GM23338 (cell line): ENCODE results near the gene SLC12A5. TPM values are rescaled to one million over a fixed set of nuclear protein-coding genes. Genes with fewer than 3 reads are reported as not detected.

ENCODE experiments used
- ATAC-seq: fragments of 200-7000 bp; cut with Tn5 transposase; 3 replicates; pipeline ENCODE4 v1.9.1; 2020
- DNase-seq: peaks from one replicate; pipeline ENCODE4 v3.0.0-alpha.2; 2015; ENCODE audit warnings: low spot score
- H2AFZ ChIP-seq: fragments of 200-600 bp; sonication (generic); 2 replicates; pipeline ENCODE4 v1.8.0; 2016; ENCODE audit warnings: antibody characterized with exemption, mild to moderate bottlenecking, moderate library complexity
- H3F3A ChIP-seq: fragments of 200-600 bp; sonication (generic); replicated peaks from 2 replicates; pipeline ENCODE4 v1.8.0; 2017; ENCODE audit warnings: antibody characterized with exemption, mixed run types, low read depth
- H3K27ac ChIP-seq: fragments of 200-600 bp; sonication (generic); 2 replicates; pipeline ENCODE4 v1.6.1; 2016; ENCODE audit warnings: low read depth
- H3K27me3 ChIP-seq: fragments of 200-600 bp; sonication (generic); 2 replicates; pipeline ENCODE4 v1.8.0; 2016; ENCODE audit warnings: mild to moderate bottlenecking, mixed run types, moderate library complexity; ENCODE audit not compliant: insufficient read depth
- H3K36me3 ChIP-seq: fragments of 200-600 bp; sonication (generic); 2 replicates; pipeline ENCODE4 v1.8.0; 2016; ENCODE audit warnings: mild to moderate bottlenecking; ENCODE audit not compliant: insufficient read depth
- H3K4me1 ChIP-seq: fragments of 200-600 bp; sonication (generic); 2 replicates; pipeline ENCODE4 v1.8.0; 2016; ENCODE audit warnings: mild to moderate bottlenecking, moderate library complexity; ENCODE audit not compliant: insufficient read depth
- H3K4me2 ChIP-seq: fragments of 200-600 bp; sonication (generic); 2 replicates; pipeline ENCODE4 v1.7.1; 2017; ENCODE audit warnings: mixed run types
- H3K4me3 ChIP-seq: fragments of 200-600 bp; sonication (generic); 2 replicates; pipeline ENCODE4 v1.6.1; 2016; ENCODE audit warnings: mixed run types
- H3K79me2 ChIP-seq: fragments of 200-600 bp; sonication (generic); replicated peaks from 2 replicates; pipeline ENCODE4 v1.8.0; 2017; ENCODE audit warnings: mild to moderate bottlenecking; ENCODE audit not compliant: insufficient read depth
- H3K9me2 ChIP-seq: fragments of 200-600 bp; sonication (generic); 2 replicates; pipeline ENCODE4 v1.8.0; 2017; ENCODE audit not compliant: insufficient read depth
- H4K20me1 ChIP-seq: fragments of 200-600 bp; sonication (generic); replicated peaks from 2 replicates; pipeline ENCODE4 v1.8.0; 2017; ENCODE audit warnings: mild to moderate bottlenecking; ENCODE audit not compliant: insufficient read depth
- H3K27ac Mint-ChIP-seq: 2 replicates; pipeline ENCODE4 v1.8.0; 2020; ENCODE audit warnings: inconsistent platforms, mild to moderate bottlenecking, moderate library complexity, mixed read lengths
- H3K27me3 Mint-ChIP-seq: 3 replicates; pipeline ENCODE4 v1.8.0; 2022; ENCODE audit warnings: low read depth, mild to moderate bottlenecking, moderate library complexity, mixed read lengths, inconsistent platforms; ENCODE audit not compliant: insufficient read depth, poor library complexity
- H3K36me3 Mint-ChIP-seq: 3 replicates; pipeline ENCODE4 v1.8.0; 2021; ENCODE audit warnings: low read depth, mild to moderate bottlenecking, inconsistent platforms, moderate library complexity, mixed read lengths
- H3K4me1 Mint-ChIP-seq: 3 replicates; pipeline ENCODE4 v1.8.0; 2020; ENCODE audit warnings: mild to moderate bottlenecking, inconsistent platforms, mixed read lengths
- H3K4me3 Mint-ChIP-seq: 3 replicates; pipeline ENCODE4 v1.8.0; 2021; ENCODE audit warnings: moderate library complexity, mild to moderate bottlenecking, inconsistent platforms, mixed read lengths
- H3K9me3 Mint-ChIP-seq: 3 replicates; pipeline ENCODE4 v1.8.0; 2020; ENCODE audit warnings: moderate library complexity, mild to moderate bottlenecking, inconsistent platforms, mixed read lengths
- CREB1 ChIP-seq: fragments of 250-450 bp; sonication (Bioruptor Pico); IDR thresholded peaks from 2 replicates; pipeline ENCODE4 v1.5.0; 2020; ENCODE audit warnings: low read depth, mild to moderate bottlenecking, moderate library complexity
- ETS1 ChIP-seq: IDR thresholded peaks from 2 replicates; pipeline ENCODE4 v1.6.1; 2016; ENCODE audit warnings: antibody characterized with exemption
- EZH2 ChIP-seq: fragments of 200-600 bp; sonication (generic); IDR thresholded peaks from one replicate; pipeline ENCODE4 v1.8.0; 2017; ENCODE audit warnings: antibody characterized with exemption, mild to moderate bottlenecking, low read depth; ENCODE audit not compliant: unreplicated experiment
- EZH2phosphoT487 ChIP-seq: fragments of 200-600 bp; sonication (generic); IDR thresholded peaks from one replicate; pipeline ENCODE4 v1.8.1; 2018; ENCODE audit warnings: antibody characterized with exemption; ENCODE audit not compliant: unreplicated experiment
- JUNB ChIP-seq: IDR thresholded peaks from one replicate; pipeline ENCODE4 v1.6.1; 2016; ENCODE audit warnings: antibody characterized with exemption; ENCODE audit not compliant: unreplicated experiment
- NANOG ChIP-seq: IDR thresholded peaks from 2 replicates; pipeline ENCODE4 v1.6.1; 2016; ENCODE audit warnings: antibody characterized with exemption, borderline replicate concordance
- POLR2AphosphoS5 ChIP-seq: IDR thresholded peaks from 2 replicates; pipeline ENCODE4 v1.6.1; 2016; ENCODE audit warnings: antibody characterized with exemption, low read depth
- REST ChIP-seq: IDR thresholded peaks from one replicate; pipeline ENCODE4 v1.6.1; 2018; ENCODE audit warnings: antibody characterized with exemption; ENCODE audit not compliant: unreplicated experiment
- STAT1 ChIP-seq: IDR thresholded peaks from one replicate; pipeline ENCODE4 v1.6.1; 2016; ENCODE audit warnings: antibody characterized with exemption; ENCODE audit not compliant: unreplicated experiment
- ZNF114 ChIP-seq: fragments of 250-450 bp; sonication (Bioruptor Pico); IDR thresholded peaks from 2 replicates; pipeline ENCODE4 v1.5.0; 2020; ENCODE audit warnings: mild to moderate bottlenecking, moderate library complexity
- ZNF331 ChIP-seq: fragments of 250-450 bp; sonication (Bioruptor Pico); IDR thresholded peaks from 2 replicates; pipeline ENCODE4 v1.5.0; 2020; ENCODE audit warnings: low read depth, mild to moderate bottlenecking, moderate library complexity
- ZNF462 ChIP-seq: fragments of 250-450 bp; sonication (Bioruptor Pico); IDR thresholded peaks from 2 replicates; pipeline ENCODE4 v1.5.0; 2020; ENCODE audit warnings: mild to moderate bottlenecking, moderate library complexity
- polyA plus RNA-seq: library from polyadenylated mRNA; unstranded; fragments of >200 nt; fragmentation: Nextera tagmentation; extraction: Ambion mirVana; gene quantifications from 2 replicates; pipeline ENCODE4 v1.2.1, GENCODE V29; 2016
- total RNA-seq: library from RNA; depleted of rRNA; stranded (reverse); fragments of >200 nt; shearing (Covaris generic); gene quantifications from 2 replicates; pipeline ENCODE4 v1.2.3, GENCODE V29; 2014
- TF ChIP-seq, protein P1 (sequence below), 2 experiments: fragments of 200-600 bp in 1 of 2; sonication (generic) in 1 of 2; conservative IDR thresholded peaks; 2 replicates each; pipeline versions ENCODE4 v1.5.1 to v1.6.1; 2016 to 2017; ENCODE audit warnings: antibody characterized with exemption in 2 of 2, low read depth in 2 of 2, mild to moderate bottlenecking in 2 of 2, moderate library complexity in 1 of 2

The SLC12A5 gene
- total and polyA plus RNA-seq, 2 experiments from 2014 or later, result 3.5 to 8.4 TPM

- H3K27ac Mint-ChIP-seq, result no peak overlapping the region
- no peak overlapping the region for H3K4me3 ChIP-seq
- no peaks in the 10 kb centered on the region for H3K36me3 Mint-ChIP-seq
- H4K20me1 ChIP-seq, result peaks cover 6% of the 10 kb centered on the region; the same call in 1 of the 2 replicates
- no peaks in the 10 kb centered on the region for H3K79me2 ChIP-seq
- H3K9me3 Mint-ChIP-seq, result no peaks in the 10 kb centered on the region; the same call in 2 of the 3 replicates
- no peak for TF ChIP-seq ZNF114
- TF ChIP-seq EZH2phosphoT487, result no peak
- TF ChIP-seq CREB1 (CRISPR knock-in tag), result no peak
- no peak for TF ChIP-seq NANOG
- TF ChIP-seq STAT1, result no peak
- TF ChIP-seq EZH2, result no peak
- TF ChIP-seq, protein P1, sequence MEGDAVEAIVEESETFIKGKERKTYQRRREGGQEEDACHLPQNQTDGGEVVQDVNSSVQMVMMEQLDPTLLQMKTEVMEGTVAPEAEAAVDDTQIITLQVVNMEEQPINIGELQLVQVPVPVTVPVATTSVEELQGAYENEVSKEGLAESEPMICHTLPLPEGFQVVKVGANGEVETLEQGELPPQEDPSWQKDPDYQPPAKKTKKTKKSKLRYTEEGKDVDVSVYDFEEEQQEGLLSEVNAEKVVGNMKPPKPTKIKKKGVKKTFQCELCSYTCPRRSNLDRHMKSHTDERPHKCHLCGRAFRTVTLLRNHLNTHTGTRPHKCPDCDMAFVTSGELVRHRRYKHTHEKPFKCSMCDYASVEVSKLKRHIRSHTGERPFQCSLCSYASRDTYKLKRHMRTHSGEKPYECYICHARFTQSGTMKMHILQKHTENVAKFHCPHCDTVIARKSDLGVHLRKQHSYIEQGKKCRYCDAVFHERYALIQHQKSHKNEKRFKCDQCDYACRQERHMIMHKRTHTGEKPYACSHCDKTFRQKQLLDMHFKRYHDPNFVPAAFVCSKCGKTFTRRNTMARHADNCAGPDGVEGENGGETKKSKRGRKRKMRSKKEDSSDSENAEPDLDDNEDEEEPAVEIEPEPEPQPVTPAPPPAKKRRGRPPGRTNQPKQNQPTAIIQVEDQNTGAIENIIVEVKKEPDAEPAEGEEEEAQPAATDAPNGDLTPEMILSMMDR (conservative IDR thresholded peaks at IDR 0.05; ENCODE audit: low read depth in 2 of 2), result no peak
- no peak for TF ChIP-seq ZNF462 (CRISPR knock-in tag)
- no peak for TF ChIP-seq ZNF331 (CRISPR knock-in tag)
- no peak for TF ChIP-seq POLR2AphosphoS5
- TF ChIP-seq REST, result no peak
- TF ChIP-seq JUNB, result no peak
- no peak for TF ChIP-seq ETS1
- H3K27me3 ChIP-seq, result peaks cover 64% of the 10 kb centered on the region
- H3K4me2 ChIP-seq, result no peak overlapping the region
- H3K36me3 ChIP-seq, result no peaks in the 10 kb centered on the region
- H3K27me3 Mint-ChIP-seq, result peaks cover 53% of the 10 kb centered on the region
- no peaks in the 10 kb centered on the region for H3K9me2 ChIP-seq
- 0 out of 2 replicates have a peak, but pooled peaks cover 3% of the 10 kb centered on the region for H3F3A ChIP-seq
- peaks cover 6% of the 10 kb centered on the region for H3K4me1 Mint-ChIP-seq
- H3K27ac ChIP-seq, result no peak overlapping the region
- no peak for ATAC-seq
- no peak overlapping the region for H3K4me3 Mint-ChIP-seq
- no peak for DNase-seq
- H3K4me1 ChIP-seq, result peaks cover 4% of the 10 kb centered on the region; the same call in 1 of the 2 replicates
- no peak overlapping the region for H2AFZ ChIP-seq
Observed at GRCh38 chr20:46023999-46024398, 5.0 kb upstream of the SLC12A5 start.
